Right lung (tissue), 5 donors: Measurements from ENCODE around the gene HEBP1. TPM values are rescaled to one million over a fixed set of nuclear protein-coding genes. Genes with fewer than 3 reads are reported as not detected.

ENCODE experiments used
- polyA plus RNA-seq, 5 donors: library from polyadenylated mRNA; unstranded; fragments of 120-200 nt; gene quantifications; one replicate each; pipeline versions ENCODE4 v1.2.1 to v1.2.3, GENCODE V29; 2013; ENCODE audit warnings: inconsistent platforms in 1 of 5, low replicate concordance in 1 of 5; ENCODE audit not compliant: insufficient read length in 5 of 5, insufficient read depth in 1 of 5

The HEBP1 gene
- polyA plus RNA-seq, 5 donors, result 55.0 to 72.9 (median 63.6) TPM

Other genes with a start within 250 kb of the HEBP1 start
- 10 to 100 TPM in 2 of 5 donors, 1 to 10 TPM in 3; 7.3 to 11.9 (median 9.2) TPM for gene APOLD1, start 214.6 kb downstream of the HEBP1 start, polyA plus RNA-seq
- 10 to 100 TPM; 69.0 to 87.3 (median 74.0) TPM for gene DDX47, start 186.9 kb downstream of the HEBP1 start, polyA plus RNA-seq
- gene GPRC5A, start 108.7 kb downstream of the HEBP1 start, polyA plus RNA-seq, result 10 to 100 TPM in 4 of 5 donors, 1 to 10 TPM in 1; 8.8 to 25.0 (median 13.9) TPM
- gene GPRC5D, start 48.1 kb downstream of the HEBP1 start, polyA plus RNA-seq, result 1 to 10 TPM in 2 of 5 donors, under 1 TPM in 3; 0.70 to 1.6 (median 0.85) TPM
- gene FAM234B, start 44.1 kb upstream of the HEBP1 start, polyA plus RNA-seq, result 1 to 10 TPM; 7.6 to 9.6 (median 8.7) TPM
- gene GSG1, start 103.4 kb upstream of the HEBP1 start, polyA plus RNA-seq, result 1 to 10 TPM in 1 of 5 donors, under 1 TPM in 4; 0.49 to 1.0 (median 0.69) TPM
- 100 to 1,000 TPM in 4 of 5 donors, 10 to 100 TPM in 1; 91.0 to 141 (median 115) TPM for gene EMP1, start 196.5 kb upstream of the HEBP1 start, polyA plus RNA-seq